ENCODE results near the gene CDC123.
"Not testable (repeated sequence)": the region's sequence is repeated elsewhere in the genome, so short reads cannot be mapped to it uniquely, and the experiment has no call there.

The CDC123 gene

DNA sequence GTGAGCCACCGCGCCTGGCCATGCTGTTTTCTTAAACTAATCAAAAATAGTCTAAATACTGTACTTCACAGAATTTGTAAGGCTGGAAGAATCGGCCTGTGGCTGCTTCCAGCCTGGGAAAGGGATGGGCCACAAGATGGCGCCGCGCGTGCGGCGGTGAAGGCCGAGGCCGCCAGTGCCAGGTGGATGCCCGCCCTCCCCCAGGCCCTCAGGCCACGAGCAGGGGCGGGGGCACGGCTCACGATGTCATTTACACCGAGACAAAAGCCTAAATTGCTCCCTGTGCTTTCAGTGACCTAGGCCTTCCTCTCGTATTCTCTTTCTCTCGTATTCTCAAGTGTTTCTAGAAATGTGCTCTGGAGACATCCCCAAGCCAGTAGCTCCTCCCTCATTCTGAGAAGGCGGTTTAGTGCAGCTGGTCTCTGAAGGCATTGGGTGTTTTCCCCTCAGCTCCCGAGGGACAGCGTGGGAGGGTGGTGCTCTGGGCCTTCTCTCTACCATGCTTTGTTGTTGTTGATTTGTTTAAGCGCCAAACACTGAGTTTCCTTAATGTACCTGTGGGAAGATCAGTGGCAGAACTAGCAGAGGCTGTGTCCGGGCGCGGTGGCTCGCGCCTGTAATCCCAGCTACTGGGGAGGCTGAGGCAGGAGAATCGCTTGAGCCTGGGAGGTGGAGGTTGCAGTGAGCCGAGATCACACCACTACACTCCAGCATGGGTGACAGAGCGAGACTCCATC, 68.4 kb downstream of the CDC123 start:
- no peak for TF ChIP-seq GATA1 (IDR thresholded peaks at IDR 0.05; ENCODE audit: low read depth, low read length)
- TF ChIP-seq POLR2A (IDR thresholded peaks at IDR 0.05; ENCODE audit: low read length) = peak; percentile 54
- DNase-seq = peak; percentile 87 to 91

DNA sequence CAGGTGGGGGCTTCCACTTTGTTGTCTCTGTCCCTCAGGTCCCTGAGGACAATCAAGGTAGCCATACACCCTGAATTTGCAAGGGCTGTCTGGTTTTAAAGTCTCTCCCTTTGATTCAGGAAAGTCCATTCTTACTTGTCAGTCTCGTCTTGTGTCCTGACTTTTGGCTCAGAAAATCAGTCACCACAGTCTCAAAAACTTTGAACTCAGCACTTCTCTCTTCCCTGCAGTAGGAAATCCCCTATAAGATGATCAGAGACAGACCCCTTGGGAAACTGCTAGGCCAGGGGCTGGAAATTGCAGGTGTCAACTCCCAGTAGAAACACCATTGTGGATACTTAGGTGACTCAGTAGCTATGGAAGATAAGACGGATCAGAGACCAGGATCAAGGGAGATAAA, 73.1 kb downstream of the CDC123 start:
- TF ChIP-seq POLR2A (IDR thresholded peaks at IDR 0.05; ENCODE audit: low read length) (no peak), GATA1 (IDR thresholded peaks at IDR 0.05; ENCODE audit: low read depth, low read length) (no peak)
- peak in 1 of 2 experiments; percentile 31 for DNase-seq

DNA sequence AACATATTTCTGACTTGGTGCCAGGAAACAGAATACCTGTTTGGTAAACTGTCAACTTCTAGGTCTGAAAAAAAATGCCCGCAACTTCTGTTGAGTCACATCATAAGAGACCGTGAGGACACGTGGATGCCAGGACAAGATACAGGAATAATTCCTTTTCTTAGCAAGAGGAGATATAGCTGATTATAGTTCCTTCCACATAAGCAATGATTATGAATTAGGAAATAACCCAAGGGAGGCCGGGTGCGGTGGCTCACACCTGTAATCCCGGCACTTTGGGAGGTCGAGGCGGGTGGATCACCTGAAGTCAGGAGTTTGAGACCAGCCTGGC, 75.2 kb downstream of the CDC123 start:
- no peak for DNase-seq
- TF ChIP-seq GATA1 (IDR thresholded peaks at IDR 0.05; ENCODE audit: low read depth, low read length) (no peak), POLR2A (IDR thresholded peaks at IDR 0.05; ENCODE audit: low read length) (no peak)

DNA sequence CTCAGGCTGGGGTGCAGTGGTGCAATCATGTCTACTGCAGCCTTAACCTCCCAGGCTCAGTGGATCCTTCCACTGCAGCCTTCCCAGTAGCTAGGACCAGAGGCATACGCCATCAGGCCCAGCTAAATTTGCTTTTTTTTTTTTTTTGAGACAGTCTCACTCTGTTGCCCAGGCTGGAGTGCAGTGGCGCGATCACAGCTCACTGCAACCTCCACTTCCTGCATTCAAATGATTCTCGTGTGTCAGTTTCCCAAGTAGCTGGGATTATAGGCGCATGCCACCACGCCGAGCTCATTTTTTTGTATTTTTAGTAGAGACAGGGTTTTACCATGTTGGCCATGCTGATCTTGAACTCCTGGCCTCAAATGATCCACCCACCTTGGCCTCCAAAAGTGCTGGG, 81.9 kb downstream of the CDC123 start:
- not testable (repeated sequence) for DNase-seq

DNA sequence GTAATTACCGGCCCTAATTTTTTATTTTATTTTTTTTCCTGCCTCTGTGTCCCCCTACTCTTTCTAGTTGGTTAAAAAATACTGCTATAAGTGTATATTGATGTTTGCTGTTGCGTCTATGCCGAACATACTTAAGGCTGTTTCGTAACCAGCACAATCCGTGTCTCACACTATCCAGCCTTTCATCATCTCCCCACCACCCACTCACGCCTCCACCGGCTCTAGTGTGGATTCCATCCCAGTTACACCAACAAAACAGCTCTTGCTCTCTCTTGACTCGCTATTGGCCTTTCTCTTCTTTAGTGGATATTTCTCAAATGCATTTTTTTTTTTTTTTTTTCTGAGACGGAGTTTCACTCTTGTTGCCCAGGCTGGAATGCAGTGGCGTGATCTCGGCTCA, 83.3 kb downstream of the CDC123 start:
- no peak for DNase-seq

DNA sequence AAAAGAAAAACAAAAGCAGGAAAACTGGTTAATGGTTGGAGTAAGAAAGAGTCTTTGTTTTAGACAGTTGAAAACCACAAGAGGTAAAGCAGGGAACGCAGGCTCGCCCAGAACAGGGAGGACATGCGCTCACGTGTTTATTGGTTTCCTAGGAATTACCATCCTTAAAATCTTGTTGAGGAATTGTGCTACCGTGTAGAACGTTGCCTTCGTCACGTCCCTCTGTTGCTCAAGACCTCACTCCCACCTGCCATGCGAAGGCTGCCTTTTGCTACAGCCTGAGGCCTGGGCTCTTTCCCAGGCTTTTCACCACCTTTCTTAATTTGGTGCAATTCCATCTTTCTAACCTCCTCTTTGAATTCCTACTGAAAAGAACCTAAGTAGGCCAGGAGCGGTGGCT, 91.8 kb downstream of the CDC123 start:
- no peak for DNase-seq
- TF ChIP-seq GATA1 (IDR thresholded peaks at IDR 0.05; ENCODE audit: low read depth, low read length) (no peak), POLR2A (IDR thresholded peaks at IDR 0.05; ENCODE audit: low read length) (no peak)

More for the DNA sequence above, 83.3 kb downstream of the CDC123 start:
- TF ChIP-seq POLR2A (IDR thresholded peaks at IDR 0.05; ENCODE audit: low read length) (no peak), GATA1 (IDR thresholded peaks at IDR 0.05; ENCODE audit: low read depth, low read length) (no peak)

DNA sequence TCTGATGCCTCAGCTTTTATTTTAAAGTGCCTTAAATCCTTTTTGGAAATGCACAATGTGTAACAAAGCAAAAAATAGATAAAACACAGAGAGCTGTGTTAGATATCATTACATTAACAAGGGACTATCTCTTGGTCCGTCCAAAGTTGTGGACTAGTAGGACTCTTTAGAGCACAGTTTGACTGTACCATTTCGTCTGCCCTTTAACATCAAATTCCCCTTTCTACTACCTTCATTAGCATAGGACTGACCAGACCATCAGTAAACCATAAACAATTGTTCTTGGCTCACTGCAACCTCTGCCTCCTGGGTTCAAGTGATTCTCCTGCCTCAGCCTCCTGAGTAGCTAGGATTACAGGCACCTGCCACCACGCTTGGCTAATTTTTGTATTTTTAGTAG, 101.8 kb downstream of the CDC123 start:
- not testable (repeated sequence) for DNase-seq

DNA sequence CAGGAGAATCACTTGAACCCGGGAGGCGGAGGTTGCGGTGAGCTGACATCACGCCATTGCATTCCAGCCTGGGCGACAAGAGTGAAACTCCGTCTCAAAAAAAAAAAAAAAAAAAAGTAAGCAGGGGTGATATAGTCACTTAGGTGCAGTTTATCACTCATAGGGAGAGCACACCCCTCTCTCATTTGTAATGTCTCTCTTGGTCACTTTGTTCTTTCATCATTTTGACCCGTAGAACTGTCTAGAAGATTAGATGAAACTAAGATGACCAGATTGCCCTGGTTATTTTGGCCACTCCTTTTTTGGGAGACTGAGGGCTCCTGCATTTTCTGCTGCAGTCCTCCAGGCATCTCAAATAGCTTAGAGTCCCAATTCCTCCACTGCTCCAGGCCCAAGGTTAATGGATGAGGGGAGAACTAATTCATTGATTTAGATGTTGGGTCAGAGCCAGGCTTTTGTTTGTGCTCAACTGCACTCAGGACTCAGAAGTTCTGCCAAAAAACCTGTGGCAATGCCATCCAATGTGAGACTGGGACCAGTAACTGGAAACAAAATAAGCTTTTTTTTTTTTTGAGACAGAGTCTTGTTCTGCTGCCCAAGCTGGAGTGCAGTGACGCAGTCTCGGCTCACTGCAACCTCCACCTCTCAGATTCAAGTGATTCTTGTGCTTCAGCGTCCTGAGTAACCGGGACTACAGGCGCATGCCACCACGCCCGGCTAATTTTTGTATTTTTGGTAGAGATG, 103.4 kb downstream of the CDC123 start:
- DNase-seq = no peak
- no peak for TF ChIP-seq GATA1 (IDR thresholded peaks at IDR 0.05; ENCODE audit: low read depth, low read length)
- no peak for TF ChIP-seq POLR2A (IDR thresholded peaks at IDR 0.05; ENCODE audit: low read length)
